GM21723 (cell line): ENCODE data around the gene SLC31A1.

ENCODE experiments used
- ATAC-seq: cut with Tn5 transposase; IDR thresholded peaks from one replicate; pipeline ENCODE4 v1.9.1; 2021; ENCODE audit warnings: mild to moderate bottlenecking, moderate library complexity; ENCODE audit not compliant: unreplicated experiment

Gene SLC31A1

DNA sequence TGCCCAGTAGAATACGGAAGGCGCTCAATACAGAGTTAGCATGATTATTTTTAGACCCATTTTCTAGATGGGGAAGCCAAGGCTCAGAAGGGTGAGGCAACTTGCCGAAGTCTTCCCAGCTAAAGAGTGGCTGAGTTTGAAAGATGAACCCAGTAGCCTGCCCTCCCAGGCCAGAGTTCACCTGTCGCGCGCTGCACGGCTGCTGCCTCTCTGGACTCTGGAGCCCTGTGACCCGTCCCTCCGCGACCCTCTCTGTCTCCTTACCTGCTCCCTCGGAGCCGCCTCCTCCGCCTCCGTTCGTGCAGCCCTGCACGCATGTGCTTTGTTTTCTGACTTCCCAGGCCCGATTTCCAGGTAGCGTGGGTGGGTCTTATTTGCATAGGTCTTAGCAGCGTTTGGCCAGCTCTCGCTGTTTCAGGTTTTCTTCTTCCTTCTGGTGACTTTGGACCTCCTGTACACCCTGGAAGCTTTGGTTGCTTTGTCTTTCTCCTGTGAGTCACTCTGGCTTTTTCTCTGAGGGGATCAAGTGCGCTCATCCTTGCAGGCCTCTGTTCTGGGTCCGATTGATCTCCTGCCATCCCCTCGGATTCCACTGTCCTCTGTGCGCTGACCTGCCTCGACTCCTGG lies 81.6 kb downstream of the SLC31A1 start, which contains the start of gene RNF183:
Gene RNF183 (minus strand): TSS at position 585 of the 627 bp plus-strand sequence. CDS start 5,192 bp downstream, outside the sequence.
- no peak for ATAC-seq

DNA sequence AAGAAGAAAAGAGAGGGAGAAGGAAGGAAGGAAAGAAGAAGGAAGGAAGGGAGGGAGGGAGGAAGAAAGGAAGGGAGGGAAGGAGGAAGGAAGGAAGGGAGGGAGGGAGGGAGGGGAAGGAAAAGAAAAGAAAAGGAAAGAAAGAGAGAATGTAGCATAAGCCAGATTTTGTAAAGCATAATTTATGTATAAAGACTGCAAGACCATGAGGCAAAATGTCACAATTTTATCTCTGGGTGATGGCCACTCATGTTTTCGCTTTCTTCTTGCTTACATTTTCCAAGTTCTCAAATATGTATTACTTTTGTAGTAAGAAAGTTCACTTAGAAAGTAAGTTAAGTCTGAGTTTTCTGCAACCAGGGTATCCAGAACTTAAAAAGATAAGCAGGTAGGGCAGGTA lies 85.2 kb downstream of the SLC31A1 start:
- ATAC-seq = no peak

- ATAC-seq = no peak
These were observed 86.1 kb downstream of the SLC31A1 start for GRCh38 chr9:113307396-113307975.

DNA sequence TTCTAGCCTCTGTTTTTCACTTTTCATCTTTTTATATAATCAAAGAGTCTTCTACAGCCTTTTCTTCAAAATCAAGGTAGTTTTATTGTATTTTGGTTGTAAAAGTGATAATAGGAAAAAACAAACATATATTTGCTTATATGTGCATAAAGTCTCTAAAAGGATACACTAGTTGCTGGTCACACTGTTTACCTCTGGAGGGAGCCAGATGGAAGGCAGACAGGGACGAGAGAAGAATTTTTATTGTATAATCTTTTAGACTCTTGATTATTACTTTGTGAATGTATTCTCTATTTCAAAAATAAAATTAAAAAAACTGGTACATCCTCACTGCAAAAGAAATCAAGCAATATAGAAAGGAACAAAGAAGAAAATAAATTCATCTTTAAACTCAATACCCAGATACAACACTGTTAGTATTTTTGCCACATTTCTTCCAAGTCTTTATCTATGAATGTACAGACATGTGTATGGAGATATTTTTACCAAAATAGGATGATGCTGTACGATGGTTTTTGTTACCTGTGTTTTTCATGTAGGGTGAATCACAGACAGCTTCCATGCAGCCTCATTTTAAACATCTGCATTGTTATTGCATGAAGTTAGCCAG lies 88.0 kb downstream of the SLC31A1 start:
- no peak for ATAC-seq

DNA sequence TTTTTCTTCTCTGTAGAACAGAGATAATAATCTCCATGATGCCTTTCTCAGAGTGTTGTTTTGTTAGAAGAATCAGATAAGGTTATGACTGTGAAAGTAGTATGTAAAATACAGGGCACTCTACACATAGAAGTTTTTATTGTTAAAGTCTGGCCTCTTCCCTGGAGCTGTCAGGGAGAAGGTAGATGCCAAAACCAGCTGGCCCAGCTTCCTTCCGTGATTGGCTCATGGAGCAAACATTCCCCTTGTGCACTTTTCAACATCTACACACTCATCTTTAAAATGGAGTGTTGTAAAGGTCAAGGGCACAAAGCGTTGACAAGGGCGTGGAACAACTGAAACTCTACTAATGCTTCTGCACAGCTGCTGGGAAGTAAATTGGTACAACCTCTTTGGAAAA lies 89.2 kb downstream of the SLC31A1 start:
- ATAC-seq = no peak

DNA sequence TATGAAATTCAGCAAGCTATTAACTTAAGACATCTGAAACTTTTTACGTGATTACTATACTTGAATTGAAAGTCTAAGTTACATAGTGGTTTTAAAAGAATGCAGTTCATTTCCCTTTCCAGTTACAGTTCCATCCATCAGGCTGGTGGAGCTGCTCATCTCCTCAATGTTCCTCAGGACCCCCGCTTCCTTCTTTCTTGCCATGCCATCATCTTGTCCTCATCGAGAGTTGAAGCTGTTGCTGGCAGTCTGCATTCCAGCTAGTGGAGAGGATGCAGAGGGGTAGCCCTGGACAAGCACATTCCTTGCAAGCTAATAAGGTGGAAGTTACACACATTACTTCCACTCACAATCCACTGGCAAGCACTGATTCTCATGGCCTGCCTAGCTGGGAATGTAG lies 90.6 kb downstream of the SLC31A1 start:
- no peak for ATAC-seq

DNA sequence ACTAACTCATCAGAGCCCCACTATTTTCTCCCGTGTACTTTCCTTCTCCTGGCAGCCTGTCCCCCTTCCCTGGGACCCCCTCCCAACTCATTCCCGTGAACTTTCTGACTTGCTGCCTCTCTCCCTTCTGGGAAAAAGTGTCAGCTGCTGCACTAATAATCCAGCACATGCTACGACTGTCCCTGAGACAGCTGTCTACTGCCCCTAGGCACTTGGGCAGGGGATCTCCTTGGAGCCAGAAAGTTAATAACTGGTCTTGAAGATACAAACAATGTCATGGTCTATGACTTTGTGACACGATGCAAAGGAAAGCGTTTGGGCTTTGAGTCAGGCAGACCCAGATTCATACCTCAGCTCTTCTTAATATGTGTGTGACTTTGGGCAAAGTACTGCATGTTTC lies 91.9 kb downstream of the SLC31A1 start:
- no peak for ATAC-seq
